ENCODE results near the gene LSAMP.

DNA sequence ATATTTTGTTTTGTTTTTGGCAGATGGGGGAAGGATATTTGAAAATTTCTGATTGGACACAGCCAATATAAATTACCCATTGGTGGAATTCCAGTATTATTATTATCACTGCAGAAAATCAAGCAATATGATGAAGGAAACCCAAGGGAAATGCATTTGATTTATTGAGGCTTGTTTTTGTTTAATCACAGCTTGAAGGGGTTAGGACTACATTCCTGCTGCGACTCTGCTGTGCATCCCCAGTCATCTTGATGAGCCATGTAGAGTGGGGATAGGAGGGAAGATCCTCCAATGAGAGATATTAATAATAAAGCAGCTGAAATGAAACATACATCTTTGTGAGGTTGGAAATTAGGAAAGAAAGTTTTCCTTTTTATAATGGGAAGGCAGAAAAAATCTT, 613.4 kb downstream of the LSAMP start:
- TF ChIP-seq, protein P1, sequence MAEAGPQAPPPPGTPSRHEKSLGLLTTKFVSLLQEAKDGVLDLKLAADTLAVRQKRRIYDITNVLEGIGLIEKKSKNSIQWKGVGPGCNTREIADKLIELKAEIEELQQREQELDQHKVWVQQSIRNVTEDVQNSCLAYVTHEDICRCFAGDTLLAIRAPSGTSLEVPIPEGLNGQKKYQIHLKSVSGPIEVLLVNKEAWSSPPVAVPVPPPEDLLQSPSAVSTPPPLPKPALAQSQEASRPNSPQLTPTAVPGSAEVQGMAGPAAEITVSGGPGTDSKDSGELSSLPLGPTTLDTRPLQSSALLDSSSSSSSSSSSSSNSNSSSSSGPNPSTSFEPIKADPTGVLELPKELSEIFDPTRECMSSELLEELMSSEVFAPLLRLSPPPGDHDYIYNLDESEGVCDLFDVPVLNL (CRISPR knock-in tag; IDR thresholded peaks at IDR 0.05; ENCODE audit: borderline replicate concordance, low read depth): no peak
- TF ChIP-seq NR2C2 (CRISPR knock-in tag; IDR thresholded peaks at IDR 0.05) (no peak), ZNF121 (CRISPR knock-in tag; IDR thresholded peaks at IDR 0.05) (no peak)
